HCT116 (cell line): Measurements from ENCODE around the gene SLC30A4. TPM values are rescaled to one million over a fixed set of nuclear protein-coding genes. Genes with fewer than 3 reads are reported as not detected.

Experiments
- ATAC-seq: fragments of 200-7000 bp; cut with Tn5 transposase; 2 replicates; pipeline ENCODE4 v1.9.1; 2020; ENCODE audit warnings: mild to moderate bottlenecking, moderate library complexity
- BruUV-seq: library from RNA; stranded (reverse); fragments of 400-500 nt; replicated peaks from 2 replicates; lab custom pipeline; 2021; lab: Mats Ljungman, UMichigan
- CTCF ChIA-PET: fragments of 300-600 bp; sonication (Branson Sonifier 250); formaldehyde crosslinking; loops from one replicate; lab custom pipeline; 2021; ENCODE audit warnings: antibody characterized with exemption; lab: Charles Lee
- POLR2A ChIA-PET: fragments of 300-600, 350-600 bp; sonication (Branson Sonifier 250); formaldehyde crosslinking; loops from one replicate; lab custom pipeline; 2021; ENCODE audit warnings: antibody characterized with exemption; lab: Charles Lee
- RAD21 ChIA-PET, 2 experiments: fragments of 300-600 bp; sonication (Branson Sonifier 250); formaldehyde crosslinking; loops; one replicate each; lab custom pipeline; 2023; ENCODE audit warnings: low total read pairs in 2 of 2; ENCODE audit not compliant: uncharacterized antibody in 2 of 2, unreplicated experiment in 2 of 2, low non-redundant PET in 1 of 2; lab: Charles Lee
- DNase-seq: peaks from one replicate; pipeline ENCODE4 v3.0.0-alpha.2; 2010; ENCODE audit warnings: low read depth, low spot score
- H2AFZ ChIP-seq: fragments of 200-600 bp; shearing (Covaris generic), sonication (generic); 2 replicates; pipeline ENCODE4 v1.6.1; 2017; ENCODE audit warnings: low read depth, mixed run types, mixed read lengths, antibody characterized with exemption, low read length; ENCODE audit not compliant: poor library complexity, severe bottlenecking
- H3K27ac ChIP-seq: 2 replicates; pipeline ENCODE4 v1.5.1; 2012; ENCODE audit warnings: low read depth, low read length
- H3K27me3 ChIP-seq: fragments of 200-600 bp; sonication (generic); 2 replicates; pipeline ENCODE4 v1.6.1; 2016; ENCODE audit warnings: mixed run types, low read length, mixed read lengths; ENCODE audit not compliant: insufficient read depth
- H3K36me3 ChIP-seq, 2 experiments: fragments of 200-500 bp in 1 of 2; fragments of 200-600 bp in 1 of 2; sonication (Bioruptor generic) in 1 of 2; sonication (generic) in 1 of 2; 2 replicates each; pipeline versions ENCODE4 v1.5.1 to v1.6.1; 2014 to 2016; ENCODE audit warnings: low read length in 2 of 2, inconsistent platforms in 1 of 2, mixed read lengths in 1 of 2, mixed run types in 1 of 2; ENCODE audit not compliant: insufficient read depth in 2 of 2, control insufficient read depth in 1 of 2
- H3K4me1 ChIP-seq, 2 experiments: fragments of 200-600 bp in 1 of 2; sonication (generic) in 1 of 2; 2 replicates each; pipeline versions ENCODE4 v1.5.1 to v1.6.1; 2012 to 2017; ENCODE audit warnings: low read length in 2 of 2, inconsistent platforms in 1 of 2, mild to moderate bottlenecking in 1 of 2, mixed read lengths in 1 of 2, mixed run types in 1 of 2, moderate library complexity in 1 of 2; ENCODE audit not compliant: insufficient read depth in 2 of 2, control insufficient read depth in 1 of 2
- H3K4me2 ChIP-seq: fragments of 200-600 bp; sonication (generic); 2 replicates; pipeline ENCODE4 v1.6.1; 2017; ENCODE audit warnings: mixed run types, low read length, mixed read lengths
- H3K4me3 ChIP-seq, 2 experiments: fragments of 200-600 bp in 1 of 2; sonication (generic) in 1 of 2; replicated peaks in 1 of 2; 2 replicates each; pipeline ENCODE4 v1.5.1; 2011 to 2016; ENCODE audit warnings: low read length in 2 of 2, control low read depth in 1 of 2, low read depth in 1 of 2, mild to moderate bottlenecking in 1 of 2, mixed read lengths in 1 of 2, mixed run types in 1 of 2
- H3K79me2 ChIP-seq: fragments of 200-600 bp; sonication (generic); 2 replicates; pipeline ENCODE4 v1.6.1; 2017; ENCODE audit warnings: mild to moderate bottlenecking, mixed run types, low read length, moderate library complexity, mixed read lengths; ENCODE audit not compliant: insufficient read depth
- H3K9ac ChIP-seq: fragments of 200-600 bp; sonication (generic); 2 replicates; pipeline ENCODE4 v1.6.1; 2016; ENCODE audit warnings: low read length, mixed read lengths
- H3K9me2 ChIP-seq: fragments of 200-600 bp; sonication (generic), shearing (Covaris generic); 2 replicates; pipeline ENCODE4 v1.6.1; 2017; ENCODE audit warnings: mixed run types, mild to moderate bottlenecking, moderate library complexity; ENCODE audit not compliant: insufficient read depth
- H3K9me3 ChIP-seq, 2 experiments: fragments of 200-500 bp in 1 of 2; fragments of 200-600 bp in 1 of 2; sonication (Bioruptor generic) in 1 of 2; sonication (generic) in 1 of 2; 2 replicates each; pipeline ENCODE4 v1.6.1; 2014 to 2017; ENCODE audit warnings: low read length in 2 of 2, mixed read lengths in 2 of 2, inconsistent platforms in 1 of 2, low read depth in 1 of 2, mild to moderate bottlenecking in 1 of 2, mixed run types in 1 of 2, moderate library complexity in 1 of 2; ENCODE audit not compliant: control insufficient read depth in 1 of 2, insufficient read depth in 1 of 2
- H4K20me1 ChIP-seq: fragments of 200-600 bp; sonication (generic), shearing (Covaris generic); 2 replicates; pipeline ENCODE4 v1.6.1; 2017; ENCODE audit warnings: mixed run types, mild to moderate bottlenecking, moderate library complexity; ENCODE audit not compliant: insufficient read depth
- CBX3 ChIP-seq: IDR thresholded peaks from 2 replicates; pipeline ENCODE4 v1.6.1; 2012; ENCODE audit warnings: low read depth
- ELF1 ChIP-seq: IDR thresholded peaks from 2 replicates; pipeline ENCODE4 v1.6.1; 2012; ENCODE audit warnings: low read depth, borderline replicate concordance
- EZH2phosphoT487 ChIP-seq: fragments of 200-600 bp; IDR thresholded peaks from 2 replicates; pipeline ENCODE4 v1.6.1; 2018; ENCODE audit warnings: antibody characterized with exemption, borderline replicate concordance
- FOSL1 ChIP-seq: IDR thresholded peaks from 2 replicates; pipeline ENCODE4 v1.6.1; 2012; ENCODE audit warnings: low read depth
- JUND ChIP-seq: IDR thresholded peaks from 2 replicates; pipeline ENCODE4 v1.6.1; 2012
- MAX ChIP-seq: IDR thresholded peaks from 2 replicates; pipeline ENCODE4 v1.6.1; 2012
- POLR2A ChIP-seq: IDR thresholded peaks from 2 replicates; pipeline ENCODE4 v1.7.0; 2011; ENCODE audit warnings: borderline replicate concordance; ENCODE audit not compliant: insufficient read depth, insufficient read length; ENCODE audit errors: extremely low read depth
- POLR2AphosphoS5 ChIP-seq: IDR thresholded peaks from 2 replicates; pipeline ENCODE4 v1.6.1; 2011; ENCODE audit warnings: mild to moderate bottlenecking, low read depth, low read length, moderate library complexity
- SIN3A ChIP-seq: IDR thresholded peaks from 2 replicates; pipeline ENCODE4 v1.6.1; 2012; ENCODE audit warnings: low read depth
- SP1 ChIP-seq: IDR thresholded peaks from 2 replicates; pipeline ENCODE4 v1.6.1; 2012; ENCODE audit warnings: low read depth
- SRF ChIP-seq: IDR thresholded peaks from 2 replicates; pipeline ENCODE4 v1.6.1; 2012; ENCODE audit warnings: low read depth
- YY1 ChIP-seq: IDR thresholded peaks from 2 replicates; pipeline ENCODE4 v1.6.1; 2011; ENCODE audit warnings: low read length, low read depth, moderate library complexity, mild to moderate bottlenecking; ENCODE audit not compliant: insufficient replicate concordance; ENCODE audit errors: extremely low read depth
- ZFX ChIP-seq: fragments of 450-650 bp; IDR thresholded peaks from 2 replicates; pipeline ENCODE4 v1.6.1; 2017
- ZNF274 ChIP-seq: fragments of 200-500 bp; sonication (Bioruptor generic); IDR thresholded peaks from 2 replicates; pipeline ENCODE4 v1.6.1; 2014; ENCODE audit warnings: mild to moderate bottlenecking, low read depth, low read length, inconsistent platforms
- intact Hi-C: fragments of 100-400 bp; cut with micrococcal nuclease; formaldehyde crosslinking; loops from 2 replicates; pipeline ENCODE4 v1.10.0; 2022
- total RNA-seq: library from RNA; stranded (reverse); gene quantifications from one replicate; pipeline ENCODE4 v1.2.1, GENCODE V29; 2021; ENCODE audit not compliant: unreplicated experiment
- TF ChIP-seq, protein P1 (sequence below), 3 experiments: fragments of 200-600 bp in 1 of 3; sonication (generic) in 1 of 3; IDR thresholded peaks in 2 of 3; conservative IDR thresholded peaks in 1 of 3; 2 replicates each; pipeline ENCODE4 v1.5.1; 2012 to 2017; ENCODE audit warnings: low read depth in 2 of 3, low read length in 2 of 3, antibody characterized with exemption in 1 of 3, borderline replicate concordance in 1 of 3, control low read depth in 1 of 3, mild to moderate bottlenecking in 1 of 3, mixed read lengths in 1 of 3, mixed run types in 1 of 3, moderate library complexity in 1 of 3; ENCODE audit not compliant: insufficient read depth in 1 of 3
- TF ChIP-seq, protein P2 (sequence below): IDR thresholded peaks from 2 replicates; pipeline ENCODE4 v1.6.1; 2012; ENCODE audit warnings: low read depth

The SLC30A4 gene
- total RNA-seq, 1 experiment from 2014 or later, result 2.7 TPM

- H3K27ac ChIP-seq, result no peak overlapping the region
- H3K4me3 ChIP-seq, result no peak overlapping the region
- no peak for DNase-seq
- ChIA-PET RAD21 (no interaction called here), CTCF (no interaction called here), POLR2A (no interaction called here)
- H3K4me1 ChIP-seq, result no peaks in the 10 kb centered on the region
- H2AFZ ChIP-seq, result no peak overlapping the region
- no peaks in the 10 kb centered on the region for H3K79me2 ChIP-seq
- no peak overlapping the region for H3K4me2 ChIP-seq
- no peaks in the 10 kb centered on the region for H4K20me1 ChIP-seq
- no TSS peak for BruUV-seq
- H3K9me3 ChIP-seq, result no peaks in the 10 kb centered on the region
- H3K36me3 ChIP-seq, result no peaks in the 10 kb centered on the region
- no peaks in the 10 kb centered on the region for H3K27me3 ChIP-seq
- intact Hi-C loops, result no loop called here
- no peaks in the 10 kb centered on the region for H3K9me2 ChIP-seq
- TF ChIP-seq CBX3, result no peak
- no peak for TF ChIP-seq YY1
- TF ChIP-seq SRF, result no peak
- no peak for TF ChIP-seq JUND
- TF ChIP-seq FOSL1, result no peak
- TF ChIP-seq POLR2AphosphoS5, result no peak
- TF ChIP-seq MAX, result no peak
- TF ChIP-seq ELF1, result no peak
- TF ChIP-seq ZFX, result no peak
- no peak for TF ChIP-seq SP1
- no peak for TF ChIP-seq POLR2A
- TF ChIP-seq, protein P1, sequence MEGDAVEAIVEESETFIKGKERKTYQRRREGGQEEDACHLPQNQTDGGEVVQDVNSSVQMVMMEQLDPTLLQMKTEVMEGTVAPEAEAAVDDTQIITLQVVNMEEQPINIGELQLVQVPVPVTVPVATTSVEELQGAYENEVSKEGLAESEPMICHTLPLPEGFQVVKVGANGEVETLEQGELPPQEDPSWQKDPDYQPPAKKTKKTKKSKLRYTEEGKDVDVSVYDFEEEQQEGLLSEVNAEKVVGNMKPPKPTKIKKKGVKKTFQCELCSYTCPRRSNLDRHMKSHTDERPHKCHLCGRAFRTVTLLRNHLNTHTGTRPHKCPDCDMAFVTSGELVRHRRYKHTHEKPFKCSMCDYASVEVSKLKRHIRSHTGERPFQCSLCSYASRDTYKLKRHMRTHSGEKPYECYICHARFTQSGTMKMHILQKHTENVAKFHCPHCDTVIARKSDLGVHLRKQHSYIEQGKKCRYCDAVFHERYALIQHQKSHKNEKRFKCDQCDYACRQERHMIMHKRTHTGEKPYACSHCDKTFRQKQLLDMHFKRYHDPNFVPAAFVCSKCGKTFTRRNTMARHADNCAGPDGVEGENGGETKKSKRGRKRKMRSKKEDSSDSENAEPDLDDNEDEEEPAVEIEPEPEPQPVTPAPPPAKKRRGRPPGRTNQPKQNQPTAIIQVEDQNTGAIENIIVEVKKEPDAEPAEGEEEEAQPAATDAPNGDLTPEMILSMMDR (IDR thresholded peaks at IDR 0.05 in 2 of 3, conservative IDR thresholded peaks at IDR 0.05 in 1 of 3; ENCODE audit: borderline replicate concordance in 1 of 3, insufficient read depth in 1 of 3, low read depth in 2 of 3, low read length in 2 of 3), result no peak
- TF ChIP-seq EZH2phosphoT487, result no peak
- no peak for TF ChIP-seq SIN3A
- TF ChIP-seq, protein P2, sequence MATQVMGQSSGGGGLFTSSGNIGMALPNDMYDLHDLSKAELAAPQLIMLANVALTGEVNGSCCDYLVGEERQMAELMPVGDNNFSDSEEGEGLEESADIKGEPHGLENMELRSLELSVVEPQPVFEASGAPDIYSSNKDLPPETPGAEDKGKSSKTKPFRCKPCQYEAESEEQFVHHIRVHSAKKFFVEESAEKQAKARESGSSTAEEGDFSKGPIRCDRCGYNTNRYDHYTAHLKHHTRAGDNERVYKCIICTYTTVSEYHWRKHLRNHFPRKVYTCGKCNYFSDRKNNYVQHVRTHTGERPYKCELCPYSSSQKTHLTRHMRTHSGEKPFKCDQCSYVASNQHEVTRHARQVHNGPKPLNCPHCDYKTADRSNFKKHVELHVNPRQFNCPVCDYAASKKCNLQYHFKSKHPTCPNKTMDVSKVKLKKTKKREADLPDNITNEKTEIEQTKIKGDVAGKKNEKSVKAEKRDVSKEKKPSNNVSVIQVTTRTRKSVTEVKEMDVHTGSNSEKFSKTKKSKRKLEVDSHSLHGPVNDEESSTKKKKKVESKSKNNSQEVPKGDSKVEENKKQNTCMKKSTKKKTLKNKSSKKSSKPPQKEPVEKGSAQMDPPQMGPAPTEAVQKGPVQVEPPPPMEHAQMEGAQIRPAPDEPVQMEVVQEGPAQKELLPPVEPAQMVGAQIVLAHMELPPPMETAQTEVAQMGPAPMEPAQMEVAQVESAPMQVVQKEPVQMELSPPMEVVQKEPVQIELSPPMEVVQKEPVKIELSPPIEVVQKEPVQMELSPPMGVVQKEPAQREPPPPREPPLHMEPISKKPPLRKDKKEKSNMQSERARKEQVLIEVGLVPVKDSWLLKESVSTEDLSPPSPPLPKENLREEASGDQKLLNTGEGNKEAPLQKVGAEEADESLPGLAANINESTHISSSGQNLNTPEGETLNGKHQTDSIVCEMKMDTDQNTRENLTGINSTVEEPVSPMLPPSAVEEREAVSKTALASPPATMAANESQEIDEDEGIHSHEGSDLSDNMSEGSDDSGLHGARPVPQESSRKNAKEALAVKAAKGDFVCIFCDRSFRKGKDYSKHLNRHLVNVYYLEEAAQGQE, result no peak
- no peak for TF ChIP-seq ZNF274
- no peak overlapping the region for H3K9ac ChIP-seq
- no peak for ATAC-seq
These were observed 26.4 kb upstream of the SLC30A4 start for GRCh38 chr15:45548753-45549520.
